Medulla oblongata (tissue), 1 donor: Measurements from ENCODE around the gene MMP11.

ENCODE experiments used
- DNase-seq: peaks from one replicate; pipeline ENCODE4 v3.0.0-alpha.2; 2015; ENCODE audit errors: extremely low spot score

Gene MMP11

GRCh38 chr22:23759566-23759965, 13.1 kb upstream of the MMP11 start:
- DNase-seq, result no peak

- no peak for DNase-seq
These were observed 12.6 kb upstream of the MMP11 start for GRCh38 chr22:23760056-23760455.

GRCh38 chr22:23762842-23763578, 9.6 kb upstream of the MMP11 start, which contains the start of gene C22orf15:
Gene C22orf15, plus strand, starts transcription at chr22:23762990. Its CDS starts 317 bp downstream, at chr22:23763307.
- no peak for DNase-seq

- no peak for DNase-seq
These were observed 9.1 kb upstream of the MMP11 start for GRCh38 chr22:23763579-23763945.

- DNase-seq, result no peak
These were observed 8.7 kb upstream of the MMP11 start for GRCh38 chr22:23763954-23764353.

DNA sequence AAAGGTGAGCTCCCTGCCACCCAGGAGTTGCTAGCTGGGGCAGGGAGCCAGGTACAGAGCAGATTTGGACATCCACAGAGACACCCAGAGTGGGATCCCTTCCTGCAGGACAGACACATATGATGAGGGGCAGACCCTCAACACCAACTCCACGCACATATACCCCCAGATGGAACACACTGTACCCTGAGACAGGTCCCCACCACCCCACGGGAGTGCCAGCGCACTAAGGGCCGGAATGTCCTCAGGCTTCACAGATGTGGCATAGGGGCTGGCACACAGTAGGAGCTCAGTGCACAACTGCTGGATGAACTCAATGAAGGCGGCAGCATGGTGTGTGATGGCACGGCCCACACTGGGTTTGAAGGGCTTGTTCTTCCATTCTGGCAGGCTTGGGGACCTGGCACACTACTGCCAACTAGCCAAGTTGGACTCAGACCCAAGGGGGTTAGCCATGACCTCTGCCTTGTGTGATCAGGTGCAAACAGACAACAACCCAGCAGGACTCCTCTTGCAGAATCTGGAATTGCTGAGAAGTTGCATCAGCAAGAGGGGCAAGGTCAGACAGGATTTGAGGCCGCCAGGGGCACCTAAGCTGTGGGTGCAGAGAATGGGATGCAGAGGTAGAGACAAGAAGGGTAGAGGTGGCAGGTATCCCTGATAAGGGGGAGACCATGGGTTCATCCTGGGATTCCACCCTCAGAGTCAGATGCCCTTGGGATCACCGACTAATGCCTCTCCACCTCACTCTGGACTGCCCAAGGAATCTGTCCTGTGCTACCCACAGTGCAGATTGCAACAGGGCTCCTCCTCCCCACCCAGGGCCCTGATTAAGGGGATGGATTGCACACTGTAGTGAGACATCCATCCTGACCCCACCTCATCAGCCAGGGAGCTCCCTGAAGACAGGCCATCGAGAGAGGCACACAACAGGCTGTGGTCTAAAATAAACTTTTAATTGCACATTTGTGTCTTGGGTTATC, 7.5 kb upstream of the MMP11 start:
- no peak for DNase-seq

- no peak for DNase-seq
These were observed 5.4 kb upstream of the MMP11 start for GRCh38 chr22:23767303-23767672.

- peak; percentile 95 for DNase-seq
These were observed 4.7 kb upstream of the MMP11 start, which contains the start of gene CHCHD10 for GRCh38 chr22:23767673-23768548. Gene CHCHD10, minus strand, starts transcription at chr22:23767972. Its CDS starts 98 bp downstream, at chr22:23767874.

- DNase-seq, result no peak
These were observed 3.2 kb upstream of the MMP11 start for GRCh38 chr22:23769321-23769965.

GRCh38 chr22:23772315-23772648, 367 bp upstream of the MMP11 start:
- DNase-seq, result no peak

DNA sequence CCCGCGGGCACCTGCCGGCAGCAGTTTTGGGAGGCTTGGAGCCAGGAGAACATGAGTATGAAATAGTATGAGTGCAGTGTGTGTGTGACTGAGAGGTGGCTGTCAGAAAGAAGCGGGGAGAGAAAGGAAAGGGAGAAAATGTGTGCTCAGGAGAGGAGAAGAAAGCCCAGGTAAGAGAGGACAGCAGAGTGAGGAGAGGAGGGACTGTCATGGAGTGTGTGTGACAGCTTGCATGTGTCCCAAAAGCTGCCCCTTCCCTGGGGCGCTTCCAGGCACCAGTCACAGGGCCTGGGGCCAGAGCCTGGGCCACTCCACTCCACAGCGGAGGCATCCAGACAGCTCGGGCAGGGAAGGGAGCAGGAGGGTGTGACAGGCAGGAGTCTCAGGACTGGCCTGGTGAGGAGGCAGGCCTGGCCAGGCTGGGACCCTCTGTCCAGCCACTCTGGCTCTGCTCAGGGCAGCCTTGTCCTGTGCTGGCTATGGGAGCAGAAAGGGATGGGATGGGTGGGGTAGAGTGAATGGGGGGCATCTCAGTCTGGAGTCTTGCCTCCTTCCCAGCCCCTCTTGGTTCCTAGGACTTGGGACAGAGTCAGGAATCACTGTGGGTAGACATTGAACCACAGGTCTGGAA, 949 bp downstream of the MMP11 start:
- DNase-seq, result no peak

GRCh38 chr22:23774114-23774921, 1.7 kb downstream of the MMP11 start:
- DNase-seq, result no peak

GRCh38 chr22:23774922-23775436, 2.3 kb downstream of the MMP11 start:
- no peak for DNase-seq

DNA sequence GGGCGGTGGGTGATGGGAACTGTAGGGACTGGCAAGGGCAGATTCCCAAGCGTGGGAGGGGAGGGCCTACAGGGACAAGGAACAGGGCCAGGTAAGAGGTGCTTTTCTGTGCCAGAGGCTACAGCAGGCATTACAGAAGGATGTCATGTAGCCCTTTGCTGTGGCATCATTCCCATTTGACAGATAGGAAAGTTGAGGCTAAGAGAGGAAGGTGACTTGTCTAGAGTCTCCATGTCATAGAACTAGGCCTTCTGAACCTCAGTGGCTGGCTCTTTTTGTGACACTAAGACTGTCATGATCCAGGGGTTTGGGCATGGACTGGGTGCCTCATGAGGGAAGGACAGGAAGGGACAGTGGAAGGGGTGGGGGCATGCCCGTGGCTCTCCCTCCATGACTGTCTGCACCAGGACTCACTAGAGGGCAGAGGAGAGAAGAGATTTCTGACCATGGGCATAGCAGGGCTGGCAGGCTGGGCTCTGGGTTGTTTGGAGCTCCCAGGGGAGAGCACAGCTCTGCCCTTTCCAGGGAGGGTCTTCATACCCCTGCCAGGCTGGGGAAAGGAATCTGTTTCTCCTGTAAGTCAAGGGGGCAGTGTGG, 3.2 kb downstream of the MMP11 start:
- no peak for DNase-seq

DNA sequence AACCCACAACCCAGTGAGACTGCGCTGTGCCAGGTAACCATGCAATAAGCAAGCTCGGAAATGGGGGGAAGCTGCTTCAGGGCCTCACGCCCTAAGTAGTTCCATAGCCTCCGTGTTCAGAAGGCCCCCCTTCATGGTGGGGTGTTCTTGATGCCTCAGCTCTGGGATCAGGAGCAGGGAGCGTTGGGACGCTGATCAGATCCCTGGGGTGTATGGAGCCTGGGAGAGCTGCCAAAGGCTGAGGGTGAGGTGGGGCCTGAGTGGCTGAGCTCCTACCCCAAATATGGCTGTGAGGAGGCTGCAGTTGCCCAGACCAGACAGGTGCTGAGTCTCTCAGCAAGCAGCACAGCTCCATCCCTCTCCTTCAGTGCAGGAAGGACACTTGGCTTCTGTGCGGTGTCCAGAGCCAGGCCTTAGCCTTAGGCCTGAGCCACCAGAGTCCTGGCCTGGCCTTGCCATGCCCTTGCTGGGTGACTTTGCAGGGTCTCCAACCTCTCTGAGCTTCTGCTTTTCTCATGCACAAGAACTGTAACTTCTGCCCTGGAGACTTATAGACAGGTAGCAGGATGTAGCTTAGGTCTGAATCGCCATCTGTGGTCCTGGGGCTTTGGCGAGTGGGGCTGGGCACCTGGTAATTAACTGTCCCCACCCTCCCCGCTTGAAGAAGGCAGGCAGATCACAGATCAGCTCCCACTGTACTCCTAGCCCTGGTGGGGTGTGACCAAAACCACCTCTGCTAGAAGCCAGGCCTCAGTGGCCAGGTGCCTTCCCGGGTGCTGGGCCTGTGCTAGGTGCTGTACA, 5.3 kb downstream of the MMP11 start:
- DNase-seq, result no peak

DNA sequence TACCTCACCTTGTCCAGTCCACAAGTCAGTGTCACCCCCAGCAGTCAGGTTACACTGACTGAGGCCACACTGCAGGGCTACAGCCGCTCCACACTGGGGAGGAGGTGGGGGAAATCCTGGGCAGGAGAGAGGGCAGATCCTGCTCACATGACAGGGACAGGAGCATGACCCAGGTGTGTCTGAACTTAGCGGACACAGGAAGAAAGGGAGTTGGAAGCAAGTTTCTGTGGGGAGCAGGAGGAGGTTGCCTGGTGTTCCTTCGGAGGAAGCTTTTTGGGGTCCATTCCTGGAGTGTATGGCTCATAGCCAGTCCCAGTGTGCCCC, 5.9 kb downstream of the MMP11 start:
- DNase-seq, result no peak

DNA sequence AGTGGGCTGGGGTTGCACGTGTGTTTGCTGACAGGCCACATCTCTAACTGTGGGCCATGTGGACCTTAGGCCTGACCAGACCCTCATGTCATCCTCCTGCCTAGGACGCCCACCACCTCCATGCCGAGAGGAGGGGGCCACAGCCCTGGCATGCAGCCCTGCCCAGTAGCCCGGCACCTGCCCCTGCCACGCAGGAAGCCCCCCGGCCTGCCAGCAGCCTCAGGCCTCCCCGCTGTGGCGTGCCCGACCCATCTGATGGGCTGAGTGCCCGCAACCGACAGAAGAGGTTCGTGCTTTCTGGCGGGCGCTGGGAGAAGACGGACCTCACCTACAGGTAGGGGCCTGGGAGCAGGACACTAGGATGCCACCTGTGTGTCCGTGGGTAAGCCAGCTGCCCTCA, 6.4 kb downstream of the MMP11 start:
- DNase-seq, result no peak

GRCh38 chr22:23779731-23780130, 7.1 kb downstream of the MMP11 start:
- DNase-seq, result no peak
